ENCODE data around the gene RAET1G.

The RAET1G gene

DNA sequence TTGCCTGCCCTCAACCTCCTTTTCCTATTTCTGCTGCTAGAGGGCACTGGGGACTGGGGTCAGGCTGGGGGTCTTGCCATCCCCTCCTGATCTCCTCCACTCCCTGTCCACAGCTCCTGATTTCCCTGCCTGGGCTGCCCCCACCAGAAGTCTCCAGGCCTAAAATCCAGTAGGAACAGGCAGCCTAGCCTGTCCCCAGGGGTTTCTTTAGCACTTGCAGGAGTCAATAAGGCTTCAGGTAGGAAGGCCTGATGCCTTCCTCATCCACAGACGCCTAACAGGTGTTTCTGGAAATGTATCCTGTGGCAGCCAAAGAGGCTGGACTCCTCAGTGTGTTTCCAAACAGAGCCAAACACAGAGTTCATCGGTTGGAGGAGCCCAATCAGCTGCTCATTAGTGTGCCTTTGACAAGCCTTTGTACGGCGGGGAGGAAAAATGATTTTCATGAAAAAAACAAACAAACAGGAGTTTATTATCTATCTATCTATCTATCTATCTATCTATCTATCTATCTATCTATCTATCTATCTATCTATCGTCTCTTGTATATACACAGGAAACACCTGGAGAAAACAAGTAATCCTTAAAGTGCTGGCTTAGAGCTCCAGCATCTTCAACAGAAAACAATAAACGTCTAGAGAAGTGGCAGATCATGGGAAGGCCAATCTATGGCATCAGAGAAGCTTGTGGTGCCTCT, 21.3 kb downstream of the RAET1G start:
- no peaks in the 10 kb centered on the region for H4K20me1 ChIP-seq (ENCODE audit: insufficient read depth)
- no peak overlapping the region for H2AFZ ChIP-seq (ENCODE audit: low read depth)
- no peak overlapping the region for H3K27ac ChIP-seq
- no peaks in the 10 kb centered on the region for H3K79me2 ChIP-seq (ENCODE audit: insufficient read depth, low read depth)
- no peaks in the 10 kb centered on the region for H3K36me3 ChIP-seq (ENCODE audit: insufficient read depth)
- no peak for TF ChIP-seq CTCF (conservative IDR thresholded peaks at IDR 0.05; ENCODE audit: low read depth, low read length)
- H3K27me3 ChIP-seq (ENCODE audit: insufficient read depth, low read depth): peaks cover 2% of the 10 kb centered on the region; the same call in 1 of the 2 replicates
- no peaks in the 10 kb centered on the region for H3K4me1 ChIP-seq (ENCODE audit: low read depth, poor library complexity, severe bottlenecking)
- H3K9ac ChIP-seq: no peak overlapping the region
- no peak overlapping the region for H3K4me3 ChIP-seq (IDR thresholded peaks at IDR 0.05; ENCODE audit: insufficient read depth, low read depth, low read length)
- H3K4me2 ChIP-seq: no peak overlapping the region

- no peaks in the 10 kb centered on the region for H3K27me3 ChIP-seq (ENCODE audit: insufficient read depth, low read depth)
Measured at GRCh38 chr6:149900620-149901443, 22.1 kb downstream of the RAET1G start.

DNA sequence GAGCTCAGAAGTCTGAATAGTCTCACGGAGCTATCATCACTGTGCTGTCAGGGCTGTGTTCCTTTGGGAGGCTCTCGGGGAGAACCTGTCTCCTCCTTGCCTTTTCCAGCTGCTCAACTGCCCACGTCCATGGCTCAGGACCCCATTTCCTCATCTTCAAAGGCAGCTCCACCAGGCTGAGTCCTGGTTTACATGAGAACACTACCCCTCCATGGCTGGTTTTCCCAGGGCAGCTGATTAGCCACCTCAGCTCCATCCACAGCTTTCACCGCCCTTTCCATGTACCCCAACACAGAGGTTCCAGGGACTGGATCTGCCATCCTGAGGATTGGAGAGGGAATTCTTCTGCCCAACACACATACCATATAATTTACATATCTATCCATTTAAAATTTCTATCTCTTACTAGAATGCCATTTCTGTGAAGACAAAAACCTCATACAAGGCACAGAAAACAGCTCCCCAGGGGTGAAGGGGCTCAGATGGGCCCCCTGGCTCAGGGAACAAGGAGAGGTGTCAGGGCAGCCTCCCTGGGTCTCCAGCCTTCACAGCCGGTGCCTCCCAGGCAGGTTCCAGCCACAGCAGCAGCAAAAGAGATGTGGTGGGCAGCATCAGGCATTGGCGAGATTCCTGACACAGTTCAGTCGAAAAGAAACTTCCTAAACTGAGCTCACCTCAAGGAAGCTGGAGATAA, 22.8 kb downstream of the RAET1G start:
- no peak for TF ChIP-seq CTCF (conservative IDR thresholded peaks at IDR 0.05; ENCODE audit: low read depth, low read length)
- H3K36me3 ChIP-seq (ENCODE audit: insufficient read depth): no peaks in the 10 kb centered on the region

More at GRCh38 chr6:149900620-149901443, 22.1 kb downstream of the RAET1G start:
- Histone ChIP-seq H3K36me3 (ENCODE audit: insufficient read depth) (no peaks in the 10 kb centered on the region), H4K20me1 (ENCODE audit: insufficient read depth) (no peaks in the 10 kb centered on the region), H3K79me2 (ENCODE audit: insufficient read depth, low read depth) (no peaks in the 10 kb centered on the region), H3K4me3 (IDR thresholded peaks at IDR 0.05; ENCODE audit: insufficient read depth, low read depth, low read length) (no peak overlapping the region), H3K27ac (no peak overlapping the region), H3K4me2 (no peak overlapping the region), H2AFZ (ENCODE audit: low read depth) (no peak overlapping the region), H3K9ac (no peak overlapping the region), H3K4me1 (ENCODE audit: low read depth, poor library complexity, severe bottlenecking) (no peaks in the 10 kb centered on the region)
- no peak for TF ChIP-seq CTCF (conservative IDR thresholded peaks at IDR 0.05; ENCODE audit: low read depth, low read length)

GRCh38 chr6:149899486-149899885, 23.4 kb downstream of the RAET1G start:
- no peak overlapping the region for H3K4me3 ChIP-seq (IDR thresholded peaks at IDR 0.05; ENCODE audit: insufficient read depth, low read depth, low read length)
- no peaks in the 10 kb centered on the region for H3K4me1 ChIP-seq (ENCODE audit: low read depth, poor library complexity, severe bottlenecking)
- no peaks in the 10 kb centered on the region for H3K27me3 ChIP-seq (ENCODE audit: insufficient read depth, low read depth)
- H3K36me3 ChIP-seq (ENCODE audit: insufficient read depth): no peaks in the 10 kb centered on the region
- H3K79me2 ChIP-seq (ENCODE audit: insufficient read depth, low read depth): no peaks in the 10 kb centered on the region
- H2AFZ ChIP-seq (ENCODE audit: low read depth): no peak overlapping the region
- no peak for TF ChIP-seq CTCF (conservative IDR thresholded peaks at IDR 0.05; ENCODE audit: low read depth, low read length)
- no peaks in the 10 kb centered on the region for H4K20me1 ChIP-seq (ENCODE audit: insufficient read depth)
- no peak overlapping the region for H3K27ac ChIP-seq
- H3K9ac ChIP-seq: no peak overlapping the region
- H3K4me2 ChIP-seq: no peak overlapping the region

More for the DNA sequence above, 22.8 kb downstream of the RAET1G start:
- no peak overlapping the region for H3K4me3 ChIP-seq (IDR thresholded peaks at IDR 0.05; ENCODE audit: insufficient read depth, low read depth, low read length)
- no peaks in the 10 kb centered on the region for H4K20me1 ChIP-seq (ENCODE audit: insufficient read depth)
- no peak overlapping the region for H2AFZ ChIP-seq (ENCODE audit: low read depth)
- H3K27me3 ChIP-seq (ENCODE audit: insufficient read depth, low read depth): no peaks in the 10 kb centered on the region
- no peak overlapping the region for H3K9ac ChIP-seq
- H3K4me2 ChIP-seq: no peak overlapping the region
- H3K4me1 ChIP-seq (ENCODE audit: low read depth, poor library complexity, severe bottlenecking): no peaks in the 10 kb centered on the region
- no peaks in the 10 kb centered on the region for H3K79me2 ChIP-seq (ENCODE audit: insufficient read depth, low read depth)
- H3K27ac ChIP-seq: no peak overlapping the region
